ENCODE measurements around the gene TMOD1.
A peak's percentile ranks its signal among the peaks of the same experiment; 100 is the strongest.

The TMOD1 gene

DNA sequence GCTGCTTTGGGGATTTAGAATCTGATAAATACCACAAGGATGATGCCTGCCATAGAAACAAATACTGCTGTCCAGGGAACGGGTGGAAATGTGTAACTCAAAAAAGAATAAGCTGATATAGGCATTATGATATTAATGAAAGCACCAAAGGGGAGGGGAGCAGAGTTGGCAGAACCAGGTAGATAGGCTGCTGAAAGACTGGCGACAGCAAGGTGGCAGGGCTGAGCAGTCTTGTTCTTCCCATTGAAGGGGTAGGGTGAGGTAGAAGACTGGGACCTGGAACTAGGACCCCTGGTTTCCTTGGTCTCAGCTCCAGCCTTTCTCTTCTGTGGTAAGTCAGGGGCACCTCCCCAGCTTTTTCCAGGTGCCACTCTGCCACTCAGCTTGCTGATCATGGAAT, 31.4 kb upstream of the TMOD1 start:
- no peak for DNase-seq (ENCODE audit: low read depth, low spot score)
- no peak overlapping the region for H3K4me3 ChIP-seq (ENCODE audit: low read depth, low read length)
- in situ Hi-C loops (cut with HindIII; ENCODE audit: low sequenced_read_pairs): no loop called here
- TF ChIP-seq, protein P1, sequence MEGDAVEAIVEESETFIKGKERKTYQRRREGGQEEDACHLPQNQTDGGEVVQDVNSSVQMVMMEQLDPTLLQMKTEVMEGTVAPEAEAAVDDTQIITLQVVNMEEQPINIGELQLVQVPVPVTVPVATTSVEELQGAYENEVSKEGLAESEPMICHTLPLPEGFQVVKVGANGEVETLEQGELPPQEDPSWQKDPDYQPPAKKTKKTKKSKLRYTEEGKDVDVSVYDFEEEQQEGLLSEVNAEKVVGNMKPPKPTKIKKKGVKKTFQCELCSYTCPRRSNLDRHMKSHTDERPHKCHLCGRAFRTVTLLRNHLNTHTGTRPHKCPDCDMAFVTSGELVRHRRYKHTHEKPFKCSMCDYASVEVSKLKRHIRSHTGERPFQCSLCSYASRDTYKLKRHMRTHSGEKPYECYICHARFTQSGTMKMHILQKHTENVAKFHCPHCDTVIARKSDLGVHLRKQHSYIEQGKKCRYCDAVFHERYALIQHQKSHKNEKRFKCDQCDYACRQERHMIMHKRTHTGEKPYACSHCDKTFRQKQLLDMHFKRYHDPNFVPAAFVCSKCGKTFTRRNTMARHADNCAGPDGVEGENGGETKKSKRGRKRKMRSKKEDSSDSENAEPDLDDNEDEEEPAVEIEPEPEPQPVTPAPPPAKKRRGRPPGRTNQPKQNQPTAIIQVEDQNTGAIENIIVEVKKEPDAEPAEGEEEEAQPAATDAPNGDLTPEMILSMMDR (IDR thresholded peaks at IDR 0.05; ENCODE audit: low read depth, low read length): peak; percentile 28

DNA sequence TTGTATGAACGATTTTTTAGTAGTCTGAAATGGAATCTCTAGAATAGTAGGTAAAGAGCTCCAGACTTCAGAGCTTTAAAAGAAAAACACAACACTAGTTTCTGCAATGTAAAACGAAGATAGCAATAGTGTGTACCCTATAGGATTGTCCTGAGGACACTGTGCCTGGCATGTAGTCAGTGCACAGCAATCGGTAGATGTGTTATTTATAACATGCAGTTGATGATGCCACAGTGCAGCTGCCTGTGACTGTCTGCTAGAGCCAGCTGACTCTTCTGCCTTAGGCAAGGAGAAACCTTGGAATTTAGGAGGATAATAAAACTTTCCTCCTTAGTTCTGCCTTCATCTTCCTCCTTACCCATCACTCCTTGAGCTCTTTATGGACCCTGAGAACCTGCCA, 27.7 kb upstream of the TMOD1 start:
- in situ Hi-C loops (cut with HindIII; ENCODE audit: low sequenced_read_pairs): no loop called here
- DNase-seq (ENCODE audit: low read depth, low spot score): no peak

DNA sequence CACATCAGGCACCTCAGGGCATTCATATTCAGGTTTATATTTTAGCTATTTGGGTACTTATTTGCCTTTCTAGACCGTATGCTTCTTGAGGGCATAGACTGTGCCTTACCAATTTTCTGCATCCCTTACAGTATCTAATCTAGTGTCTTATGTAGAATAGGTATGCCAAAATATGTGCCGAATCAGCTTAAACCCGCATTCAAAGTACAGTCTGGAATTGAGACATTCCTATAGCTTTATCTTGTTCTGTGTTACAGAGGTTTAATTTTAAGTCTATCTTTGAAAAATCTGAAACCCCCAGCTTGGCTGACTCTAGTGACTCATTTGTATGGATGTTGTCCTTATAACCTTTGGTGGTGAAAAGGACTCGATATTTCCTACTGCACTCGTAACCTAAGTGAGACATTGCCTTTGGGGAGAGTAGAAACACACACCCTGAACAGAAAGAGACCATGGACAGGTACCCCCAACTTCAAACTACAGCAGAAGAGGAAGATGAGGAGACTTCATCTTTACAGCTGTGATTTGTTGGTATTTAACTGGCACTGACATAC, 27.0 kb upstream of the TMOD1 start:
- peak; percentile 18 for DNase-seq (ENCODE audit: low read depth, low spot score)
- TF ChIP-seq, protein P1 (IDR thresholded peaks at IDR 0.05; ENCODE audit: low read depth, low read length): no peak
- no peak overlapping the region for H3K4me3 ChIP-seq (ENCODE audit: low read depth, low read length)
- in situ Hi-C loops (cut with HindIII; ENCODE audit: low sequenced_read_pairs): no loop called here

More for the DNA sequence above, 27.7 kb upstream of the TMOD1 start:
- no peak overlapping the region for H3K4me3 ChIP-seq (ENCODE audit: low read depth, low read length)
- TF ChIP-seq, protein P1 (IDR thresholded peaks at IDR 0.05; ENCODE audit: low read depth, low read length): no peak

DNA sequence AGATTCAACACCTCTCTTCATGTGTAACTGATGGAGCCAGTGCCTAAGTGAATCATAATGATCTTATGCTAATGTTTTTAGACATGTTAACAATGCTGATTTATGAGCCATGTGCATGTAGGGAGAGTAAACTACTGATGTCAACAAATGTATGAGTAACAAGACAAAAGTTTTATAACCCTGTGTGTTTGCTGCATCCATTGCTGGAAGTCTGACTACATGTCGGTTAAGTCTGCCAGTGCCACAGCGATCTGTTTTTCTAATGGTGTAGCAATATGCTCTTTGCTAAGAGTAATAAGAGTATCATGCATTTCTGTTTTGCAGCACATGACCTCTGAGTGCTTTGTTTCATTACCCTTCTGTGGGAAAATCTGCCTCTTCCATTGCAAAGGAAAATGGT, 26.4 kb upstream of the TMOD1 start:
- TF ChIP-seq, protein P1 (IDR thresholded peaks at IDR 0.05; ENCODE audit: low read depth, low read length): no peak
- H3K4me3 ChIP-seq (ENCODE audit: low read depth, low read length): no peak overlapping the region
- in situ Hi-C loops (cut with HindIII; ENCODE audit: low sequenced_read_pairs): no loop called here
- peak; percentile 10 for DNase-seq (ENCODE audit: low read depth, low spot score)

DNA sequence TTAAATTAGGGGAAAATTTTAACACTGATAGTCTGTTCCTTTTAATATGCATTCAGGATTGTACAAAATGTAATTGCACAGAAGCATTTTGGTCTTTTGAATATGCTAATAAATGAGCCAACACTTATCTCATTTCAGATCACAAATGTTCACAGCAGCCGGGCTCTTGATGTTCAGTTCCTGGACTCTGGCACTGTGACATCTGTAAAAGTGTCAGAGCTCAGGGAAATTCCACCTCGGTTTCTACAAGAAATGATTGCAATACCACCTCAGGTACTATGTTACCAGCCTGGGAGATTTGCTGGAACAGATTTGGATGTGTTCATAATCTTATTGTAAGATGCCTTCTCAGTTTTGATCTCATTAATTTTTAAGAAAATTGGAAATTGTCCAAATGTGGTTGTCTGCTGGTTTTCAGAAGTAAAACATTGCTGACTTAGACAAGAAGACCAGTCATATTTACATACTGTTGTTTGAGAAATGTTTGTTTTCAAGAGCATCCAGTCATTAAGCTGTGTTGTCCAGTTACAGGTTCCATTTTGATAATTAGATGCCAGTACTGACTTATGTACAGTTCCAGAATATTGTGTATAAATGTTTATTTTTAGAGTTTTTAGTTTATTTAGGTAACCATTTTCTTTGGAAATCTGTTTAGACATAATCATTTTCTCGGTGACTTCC, 23.0 kb upstream of the TMOD1 start:
- no peak overlapping the region for H3K4me3 ChIP-seq (ENCODE audit: low read depth, low read length)
- no peak for DNase-seq (ENCODE audit: low read depth, low spot score)
- in situ Hi-C loops (cut with HindIII; ENCODE audit: low sequenced_read_pairs): no loop called here
- TF ChIP-seq, protein P1 (IDR thresholded peaks at IDR 0.05; ENCODE audit: low read depth, low read length): no peak

DNA sequence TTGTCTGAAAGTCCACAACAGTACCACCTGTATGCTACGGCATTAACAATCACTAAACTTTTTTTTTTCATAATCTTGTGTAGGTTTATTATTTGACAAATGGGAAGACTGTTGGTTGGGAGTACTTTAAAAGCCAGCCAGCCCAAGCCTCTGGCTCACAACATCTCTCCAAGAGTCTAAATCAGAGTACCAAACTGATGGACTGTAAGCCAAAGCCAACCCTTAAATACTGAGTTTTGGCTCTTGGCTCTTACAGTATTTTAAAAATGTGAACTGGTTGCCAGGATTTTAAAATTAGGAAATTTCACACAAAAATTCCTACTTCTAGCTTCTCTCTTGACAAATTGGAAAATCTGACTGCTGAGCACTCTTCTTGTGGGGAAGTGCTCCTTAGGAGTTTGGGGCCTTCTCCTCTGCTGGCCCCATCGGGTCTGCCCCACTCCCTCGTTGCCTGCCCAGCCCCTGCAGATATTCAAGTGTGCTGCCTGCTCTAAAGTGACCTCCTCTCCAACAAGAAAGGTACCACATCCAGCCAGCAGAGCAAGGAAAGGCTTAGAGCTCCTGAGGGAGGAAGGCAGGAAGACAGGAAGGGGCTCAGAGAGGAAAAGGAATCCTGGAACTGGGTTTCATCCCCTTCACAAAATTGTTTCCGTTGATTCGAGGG, 21.8 kb upstream of the TMOD1 start:
- no peak for DNase-seq (ENCODE audit: low read depth, low spot score)
- TF ChIP-seq, protein P1 (IDR thresholded peaks at IDR 0.05; ENCODE audit: low read depth, low read length): no peak
- no peak overlapping the region for H3K4me3 ChIP-seq (ENCODE audit: low read depth, low read length)
- in situ Hi-C loops (cut with HindIII; ENCODE audit: low sequenced_read_pairs): no loop called here
